ENCODE data around the gene RPN2.

The RPN2 gene

GRCh38 chr20:37161830-37162549 is 17.1 kb upstream of the RPN2 start:
- H3K4me3 ChIP-seq (ENCODE audit: low read length): no peak overlapping the region
- no peak for TF ChIP-seq ZNF274 (IDR thresholded peaks at IDR 0.05; ENCODE audit: low read depth, low read length)

GRCh38 chr20:37162646-37163045 is 16.5 kb upstream of the RPN2 start:
- TF ChIP-seq ZNF274 (IDR thresholded peaks at IDR 0.05; ENCODE audit: low read depth, low read length): no peak
- H3K4me3 ChIP-seq (ENCODE audit: low read length): no peak overlapping the region

GRCh38 chr20:37163832-37164554 is 15.1 kb upstream of the RPN2 start:
- no peak for TF ChIP-seq ZNF274 (IDR thresholded peaks at IDR 0.05; ENCODE audit: low read depth, low read length)
- H3K4me3 ChIP-seq (ENCODE audit: low read length): no peak overlapping the region

DNA sequence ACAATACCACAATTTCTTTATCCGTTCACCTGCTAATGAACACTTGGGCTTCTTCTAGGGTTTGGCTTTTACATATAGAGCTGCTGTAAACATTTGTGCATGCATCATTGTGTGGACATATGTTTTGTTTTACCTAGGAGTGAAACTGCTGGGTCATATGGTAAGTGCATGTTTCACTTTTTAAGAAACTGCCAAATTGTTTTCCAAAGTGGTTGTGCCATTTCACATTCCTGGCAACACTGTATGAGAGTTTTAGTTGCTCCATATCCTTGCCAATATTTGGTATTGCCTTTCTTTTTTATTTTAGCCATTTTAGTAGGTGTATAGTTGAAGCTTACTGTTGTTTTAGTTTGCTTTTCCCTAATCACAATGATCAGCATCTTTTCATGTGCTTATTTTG is 14.1 kb upstream of the RPN2 start:
- no peak overlapping the region for H3K4me3 ChIP-seq (ENCODE audit: low read length)
- no peak for TF ChIP-seq ZNF274 (IDR thresholded peaks at IDR 0.05; ENCODE audit: low read depth, low read length)

GRCh38 chr20:37166867-37167266 is 12.3 kb upstream of the RPN2 start:
- no peak for TF ChIP-seq ZNF274 (IDR thresholded peaks at IDR 0.05; ENCODE audit: low read depth, low read length)
- H3K4me3 ChIP-seq (ENCODE audit: low read length): no peak overlapping the region

- H3K4me3 ChIP-seq (ENCODE audit: low read length): no peak overlapping the region
- no peak for TF ChIP-seq ZNF274 (IDR thresholded peaks at IDR 0.05; ENCODE audit: low read depth, low read length)
These were observed 6.3 kb upstream of the RPN2 start for GRCh38 chr20:37172836-37173235.

DNA sequence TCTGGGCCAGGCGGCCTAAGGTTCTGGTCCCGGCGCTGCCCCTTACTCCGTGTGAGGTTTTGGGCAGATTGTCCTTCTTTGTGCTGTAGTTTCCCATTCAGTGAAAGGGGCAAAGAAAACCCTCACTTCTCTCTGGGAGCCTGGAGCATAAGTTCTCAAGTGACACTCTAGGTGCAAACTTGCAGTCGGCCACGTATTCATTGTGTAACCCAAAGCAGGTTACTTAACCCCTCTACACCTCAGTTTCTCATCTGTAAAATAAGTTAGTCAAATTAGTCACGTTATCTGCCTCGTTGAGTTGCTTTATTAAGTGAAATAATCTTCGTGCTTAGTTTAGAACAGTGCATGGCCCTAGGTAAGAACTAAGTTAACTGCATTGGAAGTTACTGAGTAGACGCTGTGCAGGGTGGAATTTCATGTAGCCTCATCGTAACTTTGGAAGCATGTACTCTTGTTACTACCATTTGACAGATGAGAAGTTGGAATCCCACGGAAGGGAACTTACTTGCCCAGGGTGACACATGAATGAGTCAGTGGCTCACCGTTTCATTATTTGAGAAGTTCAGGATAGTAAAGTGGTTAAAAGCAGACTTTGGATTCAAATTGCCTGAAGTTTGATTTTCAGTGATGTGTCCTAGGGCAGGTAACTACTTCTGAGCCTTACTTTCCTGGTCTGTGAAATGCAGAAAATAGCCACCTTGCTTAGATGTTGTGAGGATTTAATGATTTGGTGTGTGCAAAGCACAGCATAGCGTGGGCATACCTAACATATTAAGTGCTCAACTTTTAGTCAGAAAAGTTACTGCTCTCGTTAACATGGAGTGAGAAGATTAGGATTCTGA is 774 bp downstream of the RPN2 start:
- peak overlapping the region; percentile 94 for H3K4me3 ChIP-seq (ENCODE audit: low read length)
- no peak for TF ChIP-seq ZNF274 (IDR thresholded peaks at IDR 0.05; ENCODE audit: low read depth, low read length)

DNA sequence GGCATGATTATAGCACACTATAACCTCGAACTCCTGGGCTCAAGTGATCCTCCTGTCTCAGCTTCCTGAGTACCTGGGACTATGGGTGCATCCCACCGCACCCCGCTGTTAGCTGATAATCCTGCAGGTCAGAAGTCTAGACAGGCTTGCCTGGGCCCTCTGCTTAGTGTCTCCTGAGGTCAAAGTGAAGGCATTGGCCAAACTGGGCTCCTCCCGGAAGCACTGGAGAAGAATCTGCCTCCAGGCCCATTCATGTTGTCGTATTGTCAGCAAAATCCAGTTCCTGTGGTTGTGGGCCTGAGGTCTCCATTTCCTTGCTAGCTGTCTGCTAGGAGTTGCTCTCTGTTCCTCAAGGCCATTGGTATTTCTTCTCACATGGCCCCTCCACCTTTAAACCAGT is 6.6 kb downstream of the RPN2 start:
- H3K4me3 ChIP-seq (ENCODE audit: low read length): no peak overlapping the region
- no peak for TF ChIP-seq ZNF274 (IDR thresholded peaks at IDR 0.05; ENCODE audit: low read depth, low read length)

GRCh38 chr20:37188787-37189186 is 9.7 kb downstream of the RPN2 start:
- no peak for TF ChIP-seq ZNF274 (IDR thresholded peaks at IDR 0.05; ENCODE audit: low read depth, low read length)
- H3K4me3 ChIP-seq (ENCODE audit: low read length): no peak overlapping the region

- TF ChIP-seq ZNF274 (IDR thresholded peaks at IDR 0.05; ENCODE audit: low read depth, low read length): no peak
These were observed 10.4 kb downstream of the RPN2 start for GRCh38 chr20:37189416-37190016.

DNA sequence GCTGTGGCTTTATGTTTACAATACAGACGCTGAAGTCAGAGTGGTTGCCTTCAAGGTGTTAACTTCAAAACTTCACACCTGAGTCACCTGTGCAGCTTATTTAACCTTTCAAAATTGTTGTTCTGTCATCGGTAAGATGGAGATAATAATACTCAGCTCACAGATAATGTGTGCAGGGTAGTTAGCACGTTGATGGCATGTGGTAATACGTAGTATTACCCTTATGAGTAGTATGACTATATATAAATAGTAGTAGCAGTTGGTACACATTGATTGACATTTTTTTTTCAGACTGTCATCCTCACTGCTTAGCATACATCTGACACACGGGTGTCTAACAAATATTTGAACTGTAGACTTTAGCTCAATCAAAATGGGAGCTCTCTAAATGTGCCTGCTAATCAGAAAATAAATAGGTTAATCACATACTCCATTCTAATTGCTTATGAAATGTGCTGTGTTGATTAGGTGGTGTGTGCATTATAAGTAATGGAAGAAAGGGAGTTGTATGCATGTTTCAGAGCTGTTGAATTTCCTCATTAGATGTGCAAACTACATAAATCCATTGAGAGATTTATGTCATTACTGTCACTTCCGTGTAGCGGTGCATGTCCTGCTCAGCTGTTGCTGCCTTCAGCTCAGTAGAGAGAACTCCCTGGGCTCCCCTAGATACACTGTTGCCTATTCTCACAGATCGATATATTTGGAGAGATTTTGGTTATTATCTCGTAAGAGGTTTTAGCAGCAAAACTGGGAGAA is 11.4 kb downstream of the RPN2 start:
- TF ChIP-seq ZNF274 (IDR thresholded peaks at IDR 0.05; ENCODE audit: low read depth, low read length): no peak
- no peak overlapping the region; the same call in 1 of the 2 replicates for H3K4me3 ChIP-seq (ENCODE audit: low read length)

More at GRCh38 chr20:37189416-37190016, 10.4 kb downstream of the RPN2 start:
- H3K4me3 ChIP-seq (ENCODE audit: low read length): no peak overlapping the region

DNA sequence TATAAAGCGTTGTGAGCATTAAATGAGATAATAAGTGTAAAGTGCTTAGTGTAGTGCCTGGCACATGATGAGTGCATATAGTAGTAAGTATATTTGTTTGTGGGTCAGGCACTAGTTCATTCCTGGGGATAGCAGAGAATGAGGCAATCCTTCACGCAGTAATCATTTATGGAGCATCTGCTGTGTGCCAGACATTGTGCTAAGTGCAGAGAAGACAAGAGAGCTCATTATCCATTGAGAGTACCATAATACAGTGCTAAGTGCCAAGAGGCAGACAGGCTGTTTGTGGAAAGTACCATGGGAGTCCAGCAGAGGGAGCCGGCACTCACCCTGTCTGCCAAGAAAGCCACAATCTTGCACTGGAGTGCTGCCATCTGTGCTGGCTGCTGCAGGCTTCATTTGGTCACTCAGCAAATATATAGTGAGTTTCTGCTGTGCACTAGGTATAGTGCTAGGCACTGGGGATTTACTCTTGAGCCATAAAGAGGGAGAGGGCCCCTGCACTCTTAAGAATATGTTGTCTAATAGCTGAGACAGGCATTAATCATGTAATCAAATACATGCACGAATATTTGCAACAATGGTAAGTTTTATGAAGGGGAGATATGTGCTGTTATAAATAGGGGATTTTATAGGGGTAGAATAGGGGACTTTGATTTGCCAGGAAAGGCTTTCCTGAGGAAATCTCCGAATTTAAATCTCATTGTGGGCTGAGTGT is 13.2 kb downstream of the RPN2 start:
- H3K4me3 ChIP-seq (ENCODE audit: low read length): no peak overlapping the region
- no peak for TF ChIP-seq ZNF274 (IDR thresholded peaks at IDR 0.05; ENCODE audit: low read depth, low read length)

DNA sequence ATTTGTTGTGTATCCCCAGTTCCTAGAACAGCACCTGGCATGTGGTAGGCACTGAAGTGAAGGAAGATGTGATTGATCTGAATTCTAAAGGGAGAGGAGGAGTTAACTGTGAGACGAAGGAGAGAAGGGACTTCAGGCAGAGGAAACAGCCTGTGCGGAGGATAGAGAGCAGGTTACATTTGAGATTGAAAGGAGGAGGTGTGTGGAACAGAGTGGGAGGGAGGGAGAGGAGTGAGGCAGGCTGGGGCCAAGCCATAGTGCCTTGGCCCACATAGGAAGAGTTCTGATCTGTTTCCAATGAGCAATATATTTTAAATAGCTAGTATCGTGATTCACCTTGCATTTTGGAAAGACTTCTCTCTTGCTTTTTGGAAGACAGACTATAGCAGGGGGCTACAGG is 14.1 kb downstream of the RPN2 start:
- no peak overlapping the region for H3K4me3 ChIP-seq (ENCODE audit: low read length)
- no peak for TF ChIP-seq ZNF274 (IDR thresholded peaks at IDR 0.05; ENCODE audit: low read depth, low read length)
